Eye (tissue), 1 donor: ENCODE measurements around the gene PTGR3.

Source experiments
- DNase-seq: peaks from one replicate; pipeline ENCODE4 v3.0.0-alpha.2; 2015

PTGR3 gene

GRCh38 chr18:75168619-75169018 lies 40.3 kb downstream of the PTGR3 start:
- DNase-seq: peak; percentile 65

GRCh38 chr18:75167759-75168618 lies 41.0 kb downstream of the PTGR3 start:
- DNase-seq: no peak

- DNase-seq: no peak
Observed at GRCh38 chr18:75167137-75167536, 41.8 kb downstream of the PTGR3 start.

- no peak for DNase-seq
Observed at GRCh38 chr18:75165926-75166325, 43.0 kb downstream of the PTGR3 start.

- DNase-seq: no peak
Observed at GRCh38 chr18:75164479-75164878, 44.5 kb downstream of the PTGR3 start.

GRCh38 chr18:75163736-75164135 lies 45.2 kb downstream of the PTGR3 start:
- no peak for DNase-seq

- DNase-seq: no peak
Observed at GRCh38 chr18:75162978-75163377, 46.0 kb downstream of the PTGR3 start.

- DNase-seq: no peak
Observed at GRCh38 chr18:75162467-75162866, 46.5 kb downstream of the PTGR3 start.

GRCh38 chr18:75161256-75162028 lies 47.5 kb downstream of the PTGR3 start:
- DNase-seq: no peak

- peak; percentile 29 for DNase-seq
Observed at GRCh38 chr18:75160364-75160763, 48.6 kb downstream of the PTGR3 start.

- peak; percentile 39 for DNase-seq
Observed at GRCh38 chr18:75159646-75160356, 49.1 kb downstream of the PTGR3 start.

- no peak for DNase-seq
Observed at GRCh38 chr18:75159238-75159518, 49.8 kb downstream of the PTGR3 start.
